CD4-positive, alpha-beta memory T cell (primary cell): Measurements from ENCODE around the gene P2RX6. TPM values are rescaled to one million over a fixed set of nuclear protein-coding genes. Genes with fewer than 3 reads are reported as not detected.
A peak's percentile ranks its signal among the peaks of the same experiment; 100 is the strongest.

Experiments
- CTCF ChIA-PET: fragments of 350-600 bp; sonication (Branson Sonifier 250); formaldehyde crosslinking; loops from one replicate; lab custom pipeline; 2021; ENCODE audit warnings: inconsistent platforms; ENCODE audit not compliant: partially characterized antibody; lab: Charles Lee
- POLR2A ChIA-PET: fragments of 350-600 bp; sonication (Branson Sonifier 250); formaldehyde crosslinking; loops from one replicate; lab custom pipeline; 2021; ENCODE audit not compliant: partially characterized antibody; lab: Charles Lee
- DNase-seq, 5 donors: peaks; one replicate each; pipeline versions ENCODE4 v3.0.0 to v3.0.0-alpha.2; 2020 to 2022; ENCODE audit warnings: mixed read lengths in 1 of 5
- H3K27ac ChIP-seq: one replicate; pipeline ENCODE4 v1.7.0; 2013; ENCODE audit warnings: low read depth, low read length
- H3K27me3 ChIP-seq: 2 replicates; pipeline ENCODE4 v1.7.0; 2013; ENCODE audit warnings: mild to moderate bottlenecking, low read length, moderate library complexity; ENCODE audit not compliant: insufficient read depth
- H3K36me3 ChIP-seq: 2 replicates; pipeline ENCODE4 v1.7.0; 2013; ENCODE audit warnings: mild to moderate bottlenecking, low read length, moderate library complexity; ENCODE audit not compliant: insufficient read depth
- H3K4me1 ChIP-seq: 2 replicates; pipeline ENCODE4 v1.7.0; 2013; ENCODE audit warnings: mild to moderate bottlenecking, low read length, moderate library complexity; ENCODE audit not compliant: insufficient read depth
- H3K4me3 ChIP-seq, 2 donors: one replicate each; pipeline ENCODE4 v1.7.0; 2013; ENCODE audit warnings: low read length in 2 of 2, mild to moderate bottlenecking in 1 of 2
- H3K9me3 ChIP-seq, 2 donors: one replicate each; pipeline ENCODE4 v1.7.0; 2013; ENCODE audit warnings: low read length in 2 of 2, control low read depth in 1 of 2; ENCODE audit not compliant: control insufficient read depth in 1 of 2
- H3K27ac Mint-ChIP-seq, 7 donors: one replicate each; pipeline ENCODE4 v1.8.0; 2020 to 2021; ENCODE audit warnings: mixed read lengths in 7 of 7, mild to moderate bottlenecking in 6 of 7, inconsistent platforms in 3 of 7, moderate library complexity in 3 of 7
- H3K27me3 Mint-ChIP-seq, 2 donors: one replicate each; pipeline ENCODE4 v1.8.0; 2020 to 2021; ENCODE audit warnings: mixed read lengths in 2 of 2
- H3K36me3 Mint-ChIP-seq, 2 donors: one replicate each; pipeline ENCODE4 v1.8.0; 2020 to 2021; ENCODE audit warnings: mixed read lengths in 2 of 2, inconsistent platforms in 1 of 2, mild to moderate bottlenecking in 1 of 2
- H3K4me1 Mint-ChIP-seq, 4 donors: one replicate each; pipeline ENCODE4 v1.8.0; 2020 to 2021; ENCODE audit warnings: mixed read lengths in 4 of 4, mild to moderate bottlenecking in 1 of 4
- H3K4me3 Mint-ChIP-seq, 8 donors: one replicate each; pipeline ENCODE4 v1.8.0; 2020 to 2021; ENCODE audit warnings: mixed read lengths in 8 of 8, mild to moderate bottlenecking in 7 of 8, moderate library complexity in 6 of 8, inconsistent platforms in 3 of 8
- H3K9me3 Mint-ChIP-seq, 8 donors: one replicate each; pipeline ENCODE4 v1.8.0; 2020 to 2021; ENCODE audit warnings: mixed read lengths in 8 of 8, mild to moderate bottlenecking in 5 of 8, inconsistent platforms in 3 of 8, moderate library complexity in 1 of 8
- intact Hi-C: fragments of 100-400 bp; cut with micrococcal nuclease; formaldehyde crosslinking; loops from one replicate; pipeline ENCODE4 v1.15.1; 2023
- polyA plus RNA-seq, 2 donors: library from polyadenylated mRNA; unstranded; fragments of 300-500 nt; fragmentation: Illumina TruSeq; gene quantifications; one replicate each; pipeline ENCODE4 v1.2.3, GENCODE V29; 2021
- total RNA-seq, 2 experiments: library from RNA; stranded (reverse); gene quantifications; one replicate each; pipeline ENCODE4 v1.2.3, GENCODE V29; 2021

P2RX6 gene
- total and polyA plus RNA-seq, 4 experiments from 2014 or later = 0.19 to 1.2 (median 1.1) TPM; not detected in 1

DNA sequence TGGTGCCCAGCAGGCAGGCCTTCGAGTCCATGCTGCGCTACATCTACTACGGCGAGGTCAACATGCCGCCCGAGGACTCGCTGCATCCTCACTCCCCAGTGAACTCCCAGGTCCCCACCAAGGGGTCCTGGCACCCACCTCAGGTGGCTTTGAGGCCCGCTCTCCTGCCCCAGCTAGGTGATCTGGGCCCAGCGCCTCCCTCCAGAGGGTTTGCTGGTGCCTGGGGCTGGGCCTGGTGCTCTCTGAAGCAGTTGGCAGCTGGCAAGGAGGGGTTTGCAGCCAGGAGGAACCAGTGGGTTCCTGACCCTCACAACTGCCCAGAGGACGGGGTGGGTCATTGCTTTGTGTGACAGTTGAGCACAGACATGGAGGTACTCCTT is 18.9 kb upstream of the P2RX6 start:
- POLR2A ChIA-PET = interaction anchor here (1.1 kb wide), 1 partner anchor 13 kb away, joined by 4 read pairs; the partner anchor contains the start of gene LZTR1
- H3K27ac Mint-ChIP-seq = peak overlapping the region in 2 of 7 donors; percentile 17 to 52
- H3K4me3 Mint-ChIP-seq = no peak overlapping the region

DNA sequence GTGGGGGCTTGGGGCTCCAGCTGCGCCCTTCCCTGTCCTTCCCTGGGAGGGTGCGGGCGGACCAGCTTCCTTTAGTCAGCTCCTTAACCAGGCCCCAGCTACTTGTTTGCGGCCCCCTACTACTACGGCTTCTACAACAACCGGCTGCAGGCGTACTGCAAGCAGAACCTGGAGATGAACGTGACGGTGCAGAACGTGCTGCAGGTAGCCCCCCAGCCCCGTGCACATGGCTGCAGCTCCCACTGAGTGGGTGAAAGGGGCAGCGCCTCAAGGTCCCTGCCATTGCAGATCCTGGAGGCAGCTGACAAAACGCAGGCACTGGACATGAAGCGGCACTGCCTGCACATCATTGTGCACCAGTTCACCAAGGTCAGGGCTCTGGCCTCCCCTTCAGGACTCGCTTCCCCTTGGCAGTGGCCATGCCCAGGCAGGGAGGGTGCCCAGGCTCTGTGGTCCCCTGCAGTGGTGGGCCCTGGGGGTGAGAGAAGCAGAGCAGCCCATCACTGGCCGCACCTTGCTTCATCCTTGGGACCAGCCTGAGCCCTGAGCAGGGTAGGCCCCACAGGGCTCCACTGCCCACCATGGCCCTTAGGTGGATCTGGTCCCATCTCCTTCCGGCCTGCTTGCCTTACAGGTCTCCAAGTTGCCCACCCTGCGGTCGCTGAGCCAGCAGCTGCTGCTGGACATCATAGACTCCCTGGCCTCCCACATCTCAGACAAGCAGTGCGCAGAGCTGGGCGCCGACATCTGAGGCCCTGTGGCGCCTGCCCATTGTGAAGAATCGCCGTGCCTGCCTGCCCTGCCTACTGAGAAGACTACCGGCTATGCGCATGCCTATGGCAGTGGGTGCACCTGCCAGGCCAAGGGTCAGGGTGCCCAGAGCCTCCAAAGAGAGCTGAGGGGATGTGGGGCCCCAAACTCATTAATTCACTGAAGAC is 18.1 kb upstream of the P2RX6 start:
- H3K27ac ChIP-seq = no peak overlapping the region
- H3K27me3 Mint-ChIP-seq = no peaks in the 10 kb centered on the region
- peaks cover 0 to 3% (median 0%) of the 10 kb centered on the region in 8 donors for H3K9me3 Mint-ChIP-seq
- H3K36me3 ChIP-seq = peaks cover 34% of the 10 kb centered on the region
- POLR2A ChIA-PET = interaction anchor here (2.5 kb wide), 1 partner anchor 15 kb away, joined by 11 read pairs; the partner anchor contains the start of gene LZTR1
- peak overlapping the region in 1 of 7 donors; percentile 68 for H3K27ac Mint-ChIP-seq
- intact Hi-C loops = no loop called here
- H3K4me1 ChIP-seq = peaks cover 20% of the 10 kb centered on the region
- no peak overlapping the region for H3K4me3 Mint-ChIP-seq
- no peak for DNase-seq
- no peaks in the 10 kb centered on the region for H3K9me3 ChIP-seq
- H3K4me3 ChIP-seq = no peak overlapping the region
- H3K36me3 Mint-ChIP-seq = peaks cover 0 to 41% of the 10 kb centered on the region in 2 donors
- H3K27me3 ChIP-seq = no peaks in the 10 kb centered on the region
- CTCF ChIA-PET = no interaction called here
- H3K4me1 Mint-ChIP-seq = peaks cover 7 to 34% (median 15%) of the 10 kb centered on the region in 4 donors

More for the DNA sequence above, 18.9 kb upstream of the P2RX6 start:
- Histone ChIP-seq H3K36me3 (peaks cover 40% of the 10 kb centered on the region), H3K4me3 (no peak overlapping the region), H3K27me3 (no peaks in the 10 kb centered on the region), H3K4me1 (peaks cover 15% of the 10 kb centered on the region), H3K9me3 (no peaks in the 10 kb centered on the region), H3K27ac (no peak overlapping the region)
- intact Hi-C loops = no loop called here
- DNase-seq = no peak
- peaks cover 0 to 34% of the 10 kb centered on the region in 2 donors for H3K36me3 Mint-ChIP-seq
- no peaks in the 10 kb centered on the region for H3K9me3 Mint-ChIP-seq
- CTCF ChIA-PET = no interaction called here
- peaks cover 3 to 25% (median 10%) of the 10 kb centered on the region in 4 donors for H3K4me1 Mint-ChIP-seq
- no peaks in the 10 kb centered on the region for H3K27me3 Mint-ChIP-seq

DNA sequence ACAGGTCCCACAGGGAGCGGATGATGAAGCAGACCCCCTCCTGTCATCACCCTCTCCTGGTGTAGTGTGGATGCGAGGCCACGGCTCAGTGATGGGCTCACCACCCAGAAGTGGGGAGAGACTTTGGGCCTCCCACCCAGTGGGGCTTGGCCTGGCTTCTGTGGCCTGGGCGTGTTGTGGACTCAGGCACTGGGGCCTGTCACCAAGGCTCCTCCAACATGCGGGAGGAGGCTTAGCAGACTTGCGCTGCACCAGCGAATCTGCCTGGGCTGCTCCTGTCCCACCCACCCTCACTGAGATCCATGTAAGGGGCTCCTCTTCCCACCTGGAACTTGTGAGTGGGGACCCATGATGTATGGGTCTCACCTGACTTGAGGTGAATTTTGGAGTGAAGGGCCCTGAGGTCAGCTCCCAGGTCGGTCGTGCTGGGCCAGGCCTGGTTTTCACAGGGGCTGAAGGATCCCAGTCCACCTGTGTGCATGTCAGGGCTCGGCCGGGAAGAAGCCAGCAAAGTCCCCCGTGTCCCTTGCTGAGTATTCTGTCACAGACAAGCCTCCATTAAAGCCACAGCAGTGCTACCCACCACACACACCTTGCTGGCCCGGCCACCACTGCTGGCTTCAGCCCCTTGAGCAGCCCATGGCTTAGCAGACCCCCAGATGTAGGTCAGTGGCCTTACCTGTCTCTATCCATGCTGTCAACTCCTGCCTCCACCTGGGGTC is 17.3 kb upstream of the P2RX6 start:
- Mint-ChIP-seq H3K27me3 (no peaks in the 10 kb centered on the region), H3K9me3 (peaks cover 0 to 3% (median 0%) of the 10 kb centered on the region in 8 donors), H3K27ac (peak overlapping the region in 3 of 7 donors; percentile 36 to 68 (median 66)), H3K4me1 (peaks cover 9 to 42% (median 16%) of the 10 kb centered on the region in 4 donors), H3K4me3 (no peak overlapping the region), H3K36me3 (peaks cover 0 to 43% of the 10 kb centered on the region in 2 donors)
- intact Hi-C loops = no loop called here
- no peak overlapping the region for H3K4me3 ChIP-seq
- CTCF ChIA-PET = no interaction called here
- H3K9me3 ChIP-seq = no peaks in the 10 kb centered on the region
- POLR2A ChIA-PET = interaction anchor here (2.5 kb wide), 1 partner anchor 16 kb away, joined by 11 read pairs; the partner anchor contains the start of gene LZTR1
- H3K36me3 ChIP-seq = peaks cover 25% of the 10 kb centered on the region
- peaks cover 21% of the 10 kb centered on the region for H3K4me1 ChIP-seq
- no peaks in the 10 kb centered on the region for H3K27me3 ChIP-seq
- H3K27ac ChIP-seq = no peak overlapping the region
- no peak for DNase-seq

DNA sequence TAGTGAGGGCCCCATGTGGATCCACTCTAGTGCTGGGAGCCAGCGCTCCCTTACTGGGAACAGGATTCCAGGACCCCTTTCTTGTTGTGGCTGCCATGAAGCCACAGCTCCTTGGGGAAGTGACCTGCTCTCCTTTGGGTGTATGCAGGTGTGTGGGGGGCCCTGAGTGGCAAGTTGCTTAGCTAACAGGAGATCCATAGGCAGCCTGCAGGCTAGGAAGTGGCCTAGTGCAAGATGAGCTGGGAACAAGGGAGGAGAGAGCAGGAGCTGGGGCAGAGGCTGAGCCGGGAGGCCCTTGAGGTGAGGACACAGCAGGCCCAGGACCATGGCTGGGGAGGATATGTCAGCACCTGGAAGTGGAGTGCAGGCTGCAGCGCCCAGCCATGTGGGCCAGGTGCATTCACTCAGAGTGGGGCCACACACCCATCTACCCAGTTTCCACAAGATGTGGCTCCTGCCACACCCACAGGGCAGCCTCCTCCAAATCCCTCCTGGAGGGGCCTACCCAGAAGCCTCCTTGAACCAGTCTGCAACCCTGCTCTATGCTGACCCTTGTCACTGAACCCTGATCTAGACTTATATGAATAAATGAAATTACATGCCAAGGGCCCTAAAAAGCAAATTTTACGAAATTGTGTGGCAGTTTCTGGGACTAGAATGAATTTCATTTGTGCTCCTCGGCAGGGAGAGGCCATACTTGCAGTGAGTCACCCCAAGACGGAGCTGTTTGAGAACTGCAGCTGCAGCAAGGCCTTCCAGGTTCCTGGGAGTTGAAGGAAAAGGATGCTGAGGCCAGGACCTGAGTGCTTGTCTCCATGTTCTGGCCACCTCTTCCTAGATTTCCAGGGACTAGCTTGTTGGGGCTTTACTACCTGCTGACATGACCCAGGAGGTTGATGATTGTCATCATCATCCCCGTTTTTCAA is 16.3 kb upstream of the P2RX6 start:
- Mint-ChIP-seq H3K27ac (peak overlapping the region in 6 of 7 donors; percentile 32 to 80 (median 58)), H3K27me3 (no peaks in the 10 kb centered on the region), H3K4me3 (peak overlapping the region in 3 of 8 donors; percentile 12 to 49 (median 13)), H3K9me3 (peaks cover 0 to 3% (median 0%) of the 10 kb centered on the region in 8 donors), H3K36me3 (peaks cover 0 to 39% of the 10 kb centered on the region in 2 donors), H3K4me1 (peaks cover 13 to 52% (median 24%) of the 10 kb centered on the region in 4 donors)
- Histone ChIP-seq H3K27me3 (no peaks in the 10 kb centered on the region), H3K36me3 (peaks cover 24% of the 10 kb centered on the region), H3K9me3 (no peaks in the 10 kb centered on the region), H3K4me3 (no peak overlapping the region), H3K27ac (no peak overlapping the region), H3K4me1 (peaks cover 31% of the 10 kb centered on the region)
- ChIA-PET CTCF (no interaction called here), POLR2A (interaction anchor here (1.2 to 2.5 kb wide), 3 partner anchors 8 to 17 kb away, joined by 4 to 13 read pairs (median 11); partner anchors contain the start of gene LZTR1)
- intact Hi-C loops = no loop called here
- no peak for DNase-seq

DNA sequence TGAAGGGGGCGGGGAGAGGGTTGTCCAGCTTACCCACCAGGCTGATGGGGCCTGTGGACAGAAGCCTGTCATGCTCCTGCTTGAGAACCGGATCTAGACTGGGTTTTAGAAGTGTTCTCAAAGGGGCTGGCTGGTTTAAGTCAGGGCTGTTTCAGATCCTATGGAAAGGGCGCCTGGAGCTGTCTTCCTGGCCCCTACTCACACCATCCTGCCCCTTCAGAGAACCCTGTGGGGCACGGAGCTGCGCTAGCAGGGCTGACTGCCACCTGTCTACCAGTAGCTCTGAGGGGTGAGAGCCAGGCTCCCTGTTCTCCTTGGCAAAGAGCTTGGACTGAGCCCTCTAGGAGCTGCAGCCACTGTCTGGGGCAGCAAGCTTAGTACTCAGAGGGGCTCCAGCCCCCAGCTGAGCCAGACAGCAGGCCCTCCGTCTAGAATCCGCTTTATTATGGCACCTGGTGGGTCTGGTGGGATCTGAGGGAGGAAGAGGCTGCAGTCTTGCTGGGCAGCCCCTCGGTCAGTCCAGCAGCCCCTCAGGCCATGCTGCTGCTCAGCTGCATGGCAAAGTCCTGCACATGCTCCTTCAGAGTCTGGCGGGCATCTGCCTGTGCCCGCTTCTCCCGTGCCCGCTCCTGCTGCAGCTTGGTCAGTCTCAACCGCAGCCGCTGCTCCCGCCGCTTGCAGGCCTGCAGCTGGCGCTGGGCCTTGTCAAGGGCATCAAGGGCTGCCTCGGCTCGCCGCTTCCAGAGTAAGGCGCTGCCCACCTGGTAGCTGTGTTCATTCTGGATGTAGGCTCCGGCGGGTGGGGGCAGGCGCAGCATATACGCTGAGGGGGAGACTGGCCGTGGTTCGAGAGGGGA is 15.4 kb upstream of the P2RX6 start:
- CTCF ChIA-PET = interaction anchor here (0.7 kb wide), 1 partner anchor 13 kb away, joined by 4 read pairs; no protein-coding TSS in a partner anchor
- peak overlapping the region; percentile 95 for H3K27ac ChIP-seq
- intact Hi-C loops = loop anchor here (2.0 to 5.0 kb wide), 2 partner anchors 141 to 628 kb away; partner anchors contain the start of genes PI4KA and SNAP29
- Mint-ChIP-seq H3K36me3 (peaks cover 0 to 39% of the 10 kb centered on the region in 2 donors), H3K9me3 (peaks cover 0 to 3% (median 0%) of the 10 kb centered on the region in 8 donors), H3K4me3 (peak overlapping the region in 4 of 8 donors; percentile 95 to 98 (median 96)), H3K27me3 (no peaks in the 10 kb centered on the region), H3K4me1 (peaks cover 13 to 54% (median 24%) of the 10 kb centered on the region in 4 donors), H3K27ac (peak overlapping the region in 4 of 7 donors; percentile 15 to 100 (median 100))
- DNase-seq = no peak
- peaks cover 24% of the 10 kb centered on the region for H3K36me3 ChIP-seq
- H3K9me3 ChIP-seq = no peaks in the 10 kb centered on the region
- no peaks in the 10 kb centered on the region for H3K27me3 ChIP-seq
- no peak overlapping the region for H3K4me3 ChIP-seq
- peaks cover 34% of the 10 kb centered on the region for H3K4me1 ChIP-seq
- POLR2A ChIA-PET = interaction anchor here (1.2 to 5.1 kb wide), 5 partner anchors 9 to 18 kb away, joined by 4 to 45 read pairs (median 11); partner anchors contain the start of gene LZTR1
